Osteoblast (primary cell): ENCODE data around the gene CCL24. TPM values are rescaled to one million over a fixed set of nuclear protein-coding genes. Genes with fewer than 3 reads are reported as not detected.
"Not testable (repeated sequence)": the region's sequence is repeated elsewhere in the genome, so short reads cannot be mapped to it uniquely, and the experiment has no call there.

Experiments used
- DNase-seq: peaks from one replicate; pipeline ENCODE4 v3.0.0; 2011; ENCODE audit warnings: low spot score, mixed read lengths; ENCODE audit not compliant: insufficient read length; ENCODE audit errors: missing footprints
- H2AFZ ChIP-seq: 2 replicates; pipeline ENCODE4 v1.6.0; 2011; ENCODE audit warnings: mild to moderate bottlenecking, low read length
- H3K27ac ChIP-seq: 2 replicates; pipeline ENCODE4 v1.5.1; 2011; ENCODE audit warnings: mild to moderate bottlenecking, low read depth, low read length, moderate library complexity
- H3K27me3 ChIP-seq: 2 replicates; pipeline ENCODE4 v1.6.0; 2012; ENCODE audit warnings: mild to moderate bottlenecking, control low read depth, inconsistent platforms, low read length, moderate library complexity; ENCODE audit not compliant: insufficient read depth
- H3K36me3 ChIP-seq: 2 replicates; pipeline ENCODE4 v1.5.1; 2011; ENCODE audit warnings: mild to moderate bottlenecking, low read length, control low read depth, moderate library complexity; ENCODE audit not compliant: insufficient read depth
- H3K4me1 ChIP-seq: 2 replicates; pipeline ENCODE4 v1.5.1; 2011; ENCODE audit warnings: mild to moderate bottlenecking, low read length, control low read depth, moderate library complexity; ENCODE audit not compliant: insufficient read depth
- H3K4me2 ChIP-seq: 2 replicates; pipeline ENCODE4 v1.6.0; 2011; ENCODE audit warnings: mild to moderate bottlenecking, low read length; ENCODE audit not compliant: insufficient read depth
- H3K4me3 ChIP-seq: fragments of 200-600 bp; sonication (generic); 3 replicates; pipeline ENCODE4 v1.5.1; 2012; ENCODE audit warnings: mild to moderate bottlenecking, low read length, inconsistent platforms; ENCODE audit not compliant: insufficient read depth
- H3K79me2 ChIP-seq: 2 replicates; pipeline ENCODE4 v1.6.0; 2012; ENCODE audit warnings: mild to moderate bottlenecking, low read length, control low read depth, inconsistent platforms; ENCODE audit not compliant: insufficient read depth
- H3K9me3 ChIP-seq: 2 replicates; pipeline ENCODE4 v1.5.1; 2011; ENCODE audit warnings: low read depth, low read length, control low read depth
- H4K20me1 ChIP-seq: 2 replicates; pipeline ENCODE4 v1.6.0; 2012; ENCODE audit warnings: mild to moderate bottlenecking, low read length, control low read depth; ENCODE audit not compliant: insufficient read depth
- total RNA-seq: library from RNA; depleted of rRNA; stranded (reverse); fragments of >200 nt; gene quantifications from 2 replicates; pipeline ENCODE4 v1.2.3, GENCODE V29; 2012
- TF ChIP-seq, protein P1 (sequence below): IDR thresholded peaks from 2 replicates; pipeline ENCODE4 v1.5.1; 2011; ENCODE audit warnings: mild to moderate bottlenecking, low read depth, low read length, moderate library complexity; ENCODE audit errors: extremely low read depth

Gene CCL24
- total RNA-seq, 1 donor: not detected

DNA sequence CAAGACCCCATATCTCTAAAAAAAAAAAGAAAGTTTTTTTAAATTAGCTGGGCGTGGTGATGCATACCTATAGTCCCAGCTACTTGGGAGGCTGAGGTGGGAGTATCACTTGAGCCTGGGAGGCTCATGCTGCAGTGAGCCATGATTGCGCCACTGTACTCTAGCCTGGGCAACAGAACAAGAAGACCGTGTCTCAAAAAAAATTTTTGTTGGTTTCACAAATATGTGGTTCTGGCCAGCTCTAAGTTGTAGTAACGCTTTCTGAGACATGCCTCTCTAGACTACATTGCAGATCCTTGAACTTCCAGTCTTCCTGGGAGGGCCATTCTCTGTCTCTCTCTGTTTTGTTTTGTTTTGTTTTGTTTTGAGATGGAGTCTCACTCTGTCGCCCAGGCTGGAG lies 40.6 kb upstream of the CCL24 start:
- no peaks in the 10 kb centered on the region for H3K79me2 ChIP-seq
- TF ChIP-seq, protein P1, sequence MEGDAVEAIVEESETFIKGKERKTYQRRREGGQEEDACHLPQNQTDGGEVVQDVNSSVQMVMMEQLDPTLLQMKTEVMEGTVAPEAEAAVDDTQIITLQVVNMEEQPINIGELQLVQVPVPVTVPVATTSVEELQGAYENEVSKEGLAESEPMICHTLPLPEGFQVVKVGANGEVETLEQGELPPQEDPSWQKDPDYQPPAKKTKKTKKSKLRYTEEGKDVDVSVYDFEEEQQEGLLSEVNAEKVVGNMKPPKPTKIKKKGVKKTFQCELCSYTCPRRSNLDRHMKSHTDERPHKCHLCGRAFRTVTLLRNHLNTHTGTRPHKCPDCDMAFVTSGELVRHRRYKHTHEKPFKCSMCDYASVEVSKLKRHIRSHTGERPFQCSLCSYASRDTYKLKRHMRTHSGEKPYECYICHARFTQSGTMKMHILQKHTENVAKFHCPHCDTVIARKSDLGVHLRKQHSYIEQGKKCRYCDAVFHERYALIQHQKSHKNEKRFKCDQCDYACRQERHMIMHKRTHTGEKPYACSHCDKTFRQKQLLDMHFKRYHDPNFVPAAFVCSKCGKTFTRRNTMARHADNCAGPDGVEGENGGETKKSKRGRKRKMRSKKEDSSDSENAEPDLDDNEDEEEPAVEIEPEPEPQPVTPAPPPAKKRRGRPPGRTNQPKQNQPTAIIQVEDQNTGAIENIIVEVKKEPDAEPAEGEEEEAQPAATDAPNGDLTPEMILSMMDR: no peak
- no peak overlapping the region for H2AFZ ChIP-seq
- no peaks in the 10 kb centered on the region for H3K36me3 ChIP-seq
- H3K27ac ChIP-seq: no peak overlapping the region
- no peak overlapping the region for H3K4me2 ChIP-seq
- no peaks in the 10 kb centered on the region for H3K4me1 ChIP-seq
- H4K20me1 ChIP-seq: no peaks in the 10 kb centered on the region
- H3K27me3 ChIP-seq: no peaks in the 10 kb centered on the region
- H3K9me3 ChIP-seq: no peaks in the 10 kb centered on the region
- DNase-seq: no peak
- no peak overlapping the region for H3K4me3 ChIP-seq

DNA sequence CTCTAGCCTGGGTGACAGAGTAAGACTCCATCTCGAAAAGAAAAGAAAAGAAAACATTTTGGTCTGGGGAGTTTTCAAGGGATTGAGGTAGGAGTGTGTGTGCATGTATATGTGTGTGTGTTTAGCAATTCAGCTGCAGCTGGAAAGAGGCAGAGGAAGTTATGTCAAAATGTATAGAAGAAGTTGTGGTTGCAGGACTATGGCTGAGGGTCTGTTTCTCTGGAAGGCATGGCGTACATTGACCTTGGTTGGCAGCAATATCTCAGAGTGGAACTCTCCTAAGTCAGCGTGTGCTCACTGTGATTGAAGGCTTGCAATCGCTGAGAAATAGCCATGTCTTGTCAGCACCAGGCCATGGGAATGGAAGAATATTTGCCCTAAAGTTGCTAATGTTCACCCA lies 36.6 kb upstream of the CCL24 start:
- Histone ChIP-seq H2AFZ (no peak overlapping the region), H3K79me2 (no peaks in the 10 kb centered on the region), H3K27me3 (no peaks in the 10 kb centered on the region), H3K4me3 (no peak overlapping the region), H3K27ac (no peak overlapping the region), H3K9me3 (no peaks in the 10 kb centered on the region), H4K20me1 (no peaks in the 10 kb centered on the region), H3K36me3 (no peaks in the 10 kb centered on the region), H3K4me1 (no peaks in the 10 kb centered on the region), H3K4me2 (no peak overlapping the region)
- TF ChIP-seq, protein P1: no peak
- no peak for DNase-seq

DNA sequence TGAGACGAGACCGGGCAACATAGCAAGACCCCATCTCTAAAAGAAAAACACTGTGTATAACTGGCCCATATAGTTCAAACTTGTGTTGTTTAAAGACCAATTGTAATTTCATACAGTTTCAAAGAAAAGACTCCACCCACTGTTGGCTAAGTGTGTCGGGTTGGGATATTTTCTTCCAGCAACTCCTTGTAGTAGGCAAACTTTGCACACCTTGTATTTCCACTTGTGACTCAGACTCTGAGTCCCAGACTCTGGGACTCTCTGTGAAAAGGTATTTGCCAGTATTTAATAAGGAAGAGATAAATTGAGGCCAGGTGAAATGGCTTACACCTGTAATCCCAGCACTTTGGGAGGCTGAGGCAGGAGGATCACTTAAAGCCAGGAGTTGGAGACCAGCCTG lies 36.0 kb upstream of the CCL24 start:
- no peaks in the 10 kb centered on the region for H3K9me3 ChIP-seq
- H3K4me2 ChIP-seq: no peak overlapping the region
- no peaks in the 10 kb centered on the region for H3K27me3 ChIP-seq
- no peaks in the 10 kb centered on the region for H3K79me2 ChIP-seq
- no peaks in the 10 kb centered on the region for H4K20me1 ChIP-seq
- no peaks in the 10 kb centered on the region for H3K4me1 ChIP-seq
- H2AFZ ChIP-seq: no peak overlapping the region
- no peak overlapping the region for H3K27ac ChIP-seq
- no peaks in the 10 kb centered on the region for H3K36me3 ChIP-seq
- TF ChIP-seq, protein P1: no peak
- H3K4me3 ChIP-seq: no peak overlapping the region
- no peak for DNase-seq

DNA sequence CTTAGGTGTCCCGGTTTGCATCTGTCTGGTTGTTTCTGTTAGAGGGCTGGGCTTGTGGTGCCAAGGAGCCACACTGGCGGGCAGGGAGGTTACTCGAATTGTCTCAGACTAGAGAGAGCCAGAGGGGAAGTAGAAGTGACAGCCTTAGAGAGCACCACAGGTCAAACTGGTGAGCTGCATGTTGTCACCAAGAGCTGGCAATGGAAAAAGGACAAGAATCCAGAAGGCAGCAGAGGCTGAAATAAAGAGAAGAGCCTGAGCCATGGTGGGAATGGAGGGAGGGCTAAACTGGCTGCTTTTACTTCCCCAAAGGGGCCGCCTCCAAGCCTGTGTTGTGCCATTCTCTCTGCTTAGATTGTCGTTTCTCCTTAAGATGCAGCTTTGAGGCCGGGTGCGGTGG lies 34.1 kb upstream of the CCL24 start:
- Histone ChIP-seq H2AFZ (no peak overlapping the region), H3K4me2 (no peak overlapping the region), H3K79me2 (no peaks in the 10 kb centered on the region), H3K4me3 (no peak overlapping the region), H3K4me1 (peaks cover under 1% of the 10 kb centered on the region), H3K9me3 (no peaks in the 10 kb centered on the region), H4K20me1 (no peaks in the 10 kb centered on the region), H3K27me3 (no peaks in the 10 kb centered on the region), H3K36me3 (no peaks in the 10 kb centered on the region), H3K27ac (no peak overlapping the region)
- DNase-seq: no peak
- TF ChIP-seq, protein P1: no peak

DNA sequence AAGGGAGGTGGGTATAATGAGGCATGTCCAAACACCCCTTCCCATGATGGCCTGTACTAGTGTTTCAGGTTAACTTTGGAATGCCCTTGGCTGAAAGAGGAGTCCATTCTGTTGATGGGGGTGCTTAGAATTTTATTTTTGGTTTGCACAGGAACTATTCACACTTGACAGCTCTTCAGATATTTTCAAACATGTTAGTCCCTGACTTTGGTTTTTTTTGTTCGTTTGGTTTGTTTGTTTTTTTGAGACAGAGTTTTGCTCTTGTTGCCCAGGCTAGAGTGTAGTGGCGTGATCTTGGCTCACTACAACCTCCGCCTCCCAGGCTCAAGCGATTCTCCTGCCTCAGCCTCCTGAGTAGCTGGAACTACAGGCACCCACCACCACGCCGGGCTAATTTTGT lies 31.5 kb upstream of the CCL24 start:
- not testable (repeated sequence) for H3K9me3 ChIP-seq, H3K4me1 ChIP-seq, H4K20me1 ChIP-seq, H3K4me3 ChIP-seq, H3K36me3 ChIP-seq, H2AFZ ChIP-seq, H3K4me2 ChIP-seq, H3K27me3 ChIP-seq, H3K27ac ChIP-seq, H3K79me2 ChIP-seq, DNase-seq
